ENCODE data around the gene KRTAP12-4.

KRTAP12-4 gene

GRCh38 chr21:44626673-44627143 is 27.8 kb downstream of the KRTAP12-4 start, which contains the start of gene KRTAP10-9:
Gene KRTAP10-9, plus strand, starts transcription at chr21:44627093. Its CDS starts 79 bp downstream, at chr21:44627172.
- H3K79me2 ChIP-seq (ENCODE audit: insufficient read depth, low read length), result no peaks in the 10 kb centered on the region
- no peak within 1 kb of the TSS for H3K9ac ChIP-seq (ENCODE audit: low read length)
- no peak within 1 kb of the TSS for H2AFZ ChIP-seq (ENCODE audit: low read depth, low read length, severe bottlenecking)
- no peak for TF ChIP-seq EZH2phosphoT487 (conservative IDR thresholded peaks at IDR 0.05; ENCODE audit: low read length)
- no peak for TF ChIP-seq CTCF (IDR thresholded peaks at IDR 0.05; ENCODE audit: insufficient read depth, low read length, poor library complexity, severe bottlenecking)
- no peak within 1 kb of the TSS for H3K4me3 ChIP-seq (ENCODE audit: insufficient read depth, low read length, poor library complexity, severe bottlenecking)
- H3K9me3 ChIP-seq (ENCODE audit: insufficient read depth, low read length), result peaks cover 14% of the 10 kb centered on the region; the same call in 1 of the 2 replicates
- no peaks in the 10 kb centered on the region for H3K9me2 ChIP-seq (replicated peaks; ENCODE audit: insufficient read depth, low read length)
- H3K4me2 ChIP-seq (ENCODE audit: low read depth, low read length, poor library complexity, severe bottlenecking), result no peak within 1 kb of the TSS
- H3K27ac ChIP-seq (ENCODE audit: low read depth, low read length), result no peak within 1 kb of the TSS
- H3K36me3 ChIP-seq (ENCODE audit: low read length), result no peaks in the 10 kb centered on the region
- no peaks in the 10 kb centered on the region for H4K20me1 ChIP-seq (ENCODE audit: low read depth, low read length)
- no peaks in the 10 kb centered on the region for H3F3A ChIP-seq (ENCODE audit: insufficient read depth)
- no peaks in the 10 kb centered on the region for H3K27me3 ChIP-seq (ENCODE audit: low read length)

GRCh38 chr21:44626262-44626661 is 28.2 kb downstream of the KRTAP12-4 start:
- Histone ChIP-seq H3K27ac (ENCODE audit: low read depth, low read length) (no peak overlapping the region), H4K20me1 (ENCODE audit: low read depth, low read length) (no peaks in the 10 kb centered on the region), H3K9ac (ENCODE audit: low read length) (no peak overlapping the region), H3K4me2 (ENCODE audit: low read depth, low read length, poor library complexity, severe bottlenecking) (no peak overlapping the region), H3K4me3 (ENCODE audit: insufficient read depth, low read length, poor library complexity, severe bottlenecking) (no peak overlapping the region), H2AFZ (ENCODE audit: low read depth, low read length, severe bottlenecking) (no peak overlapping the region), H3F3A (ENCODE audit: insufficient read depth) (no peaks in the 10 kb centered on the region), H3K9me2 (replicated peaks; ENCODE audit: insufficient read depth, low read length) (no peaks in the 10 kb centered on the region), H3K27me3 (ENCODE audit: low read length) (no peaks in the 10 kb centered on the region), H3K36me3 (ENCODE audit: low read length) (no peaks in the 10 kb centered on the region), H3K79me2 (ENCODE audit: insufficient read depth, low read length) (no peaks in the 10 kb centered on the region), H3K9me3 (ENCODE audit: insufficient read depth, low read length) (peaks cover 14% of the 10 kb centered on the region; the same call in 1 of the 2 replicates)
- no peak for TF ChIP-seq EZH2phosphoT487 (conservative IDR thresholded peaks at IDR 0.05; ENCODE audit: low read length)
- TF ChIP-seq CTCF (IDR thresholded peaks at IDR 0.05; ENCODE audit: insufficient read depth, low read length, poor library complexity, severe bottlenecking), result no peak

- Histone ChIP-seq H3K9me2 (replicated peaks; ENCODE audit: insufficient read depth, low read length) (no peaks in the 10 kb centered on the region), H3K4me2 (ENCODE audit: low read depth, low read length, poor library complexity, severe bottlenecking) (no peak overlapping the region), H3F3A (ENCODE audit: insufficient read depth) (no peaks in the 10 kb centered on the region), H3K4me3 (ENCODE audit: insufficient read depth, low read length, poor library complexity, severe bottlenecking) (no peak overlapping the region), H3K9me3 (ENCODE audit: insufficient read depth, low read length) (peaks cover 14% of the 10 kb centered on the region; the same call in 1 of the 2 replicates), H4K20me1 (ENCODE audit: low read depth, low read length) (no peaks in the 10 kb centered on the region), H2AFZ (ENCODE audit: low read depth, low read length, severe bottlenecking) (no peak overlapping the region), H3K79me2 (ENCODE audit: insufficient read depth, low read length) (no peaks in the 10 kb centered on the region), H3K27ac (ENCODE audit: low read depth, low read length) (no peak overlapping the region), H3K27me3 (ENCODE audit: low read length) (no peaks in the 10 kb centered on the region), H3K36me3 (ENCODE audit: low read length) (no peaks in the 10 kb centered on the region), H3K9ac (ENCODE audit: low read length) (no peak overlapping the region)
- TF ChIP-seq CTCF (IDR thresholded peaks at IDR 0.05; ENCODE audit: insufficient read depth, low read length, poor library complexity, severe bottlenecking), result no peak
- TF ChIP-seq EZH2phosphoT487 (conservative IDR thresholded peaks at IDR 0.05; ENCODE audit: low read length), result no peak
Measured at GRCh38 chr21:44625756-44626155, 28.7 kb downstream of the KRTAP12-4 start.
